Esophagus (tissue), 2 donors: ENCODE results near the gene PAPSS2. TPM values are rescaled to one million over a fixed set of nuclear protein-coding genes. Genes with fewer than 3 reads are reported as not detected.
"Not testable (repeated sequence)": the region's sequence is repeated elsewhere in the genome, so short reads cannot be mapped to it uniquely, and the experiment has no call there.

Source experiments
- H3K27ac ChIP-seq, 2 donors: one replicate each; pipeline ENCODE4 v1.5.1; 2013; ENCODE audit warnings: low read depth in 2 of 2, mild to moderate bottlenecking in 2 of 2, inconsistent platforms in 1 of 2, low read length in 1 of 2, moderate library complexity in 1 of 2
- H3K27me3 ChIP-seq, 2 donors: one replicate each; pipeline ENCODE4 v1.6.1; 2013; ENCODE audit warnings: low read length in 2 of 2, control low read depth in 1 of 2, mild to moderate bottlenecking in 1 of 2; ENCODE audit not compliant: insufficient read depth in 2 of 2, control insufficient read depth in 1 of 2
- H3K36me3 ChIP-seq, 2 donors: one replicate each; pipeline ENCODE4 v1.6.1; 2013; ENCODE audit warnings: low read length in 1 of 2; ENCODE audit not compliant: control insufficient read depth in 2 of 2, insufficient read depth in 2 of 2
- H3K4me1 ChIP-seq, 2 donors: one replicate each; pipeline ENCODE4 v1.6.1; 2013; ENCODE audit warnings: low read length in 1 of 2; ENCODE audit not compliant: control insufficient read depth in 2 of 2, insufficient read depth in 2 of 2
- H3K4me3 ChIP-seq, 2 donors: one replicate each; pipeline ENCODE4 v1.5.1; 2013; ENCODE audit warnings: low read length in 2 of 2, mild to moderate bottlenecking in 2 of 2, low read depth in 1 of 2, moderate library complexity in 1 of 2
- H3K9me3 ChIP-seq, 2 donors: one replicate each; pipeline ENCODE4 v1.6.1; 2013; ENCODE audit warnings: mild to moderate bottlenecking in 2 of 2, low read depth in 1 of 2, low read length in 1 of 2, moderate library complexity in 1 of 2; ENCODE audit not compliant: control insufficient read depth in 2 of 2, insufficient read depth in 1 of 2
- WGBS, 2 donors: extraction: QIAGEN DNeasy Blood & Tissue Kit; methylation state at CpG; one replicate each; pipeline ENCODE4 v1.1.7; 2013; 5-methylcytosine and 5-hydroxymethylcytosine counted together
- polyA plus RNA-seq, 2 donors: library from polyadenylated mRNA; stranded (reverse); fragments of 200-250 nt; gene quantifications; one replicate each; pipeline ENCODE4 v1.2.3, GENCODE V29; 2013
- donor health status: healthy with polysubstance abuse.
- donor health status: Bipolar disorder and iron deficiency.

PAPSS2 gene
- polyA plus RNA-seq = 1 to 10 TPM; 1.3 to 1.7 TPM

DNA sequence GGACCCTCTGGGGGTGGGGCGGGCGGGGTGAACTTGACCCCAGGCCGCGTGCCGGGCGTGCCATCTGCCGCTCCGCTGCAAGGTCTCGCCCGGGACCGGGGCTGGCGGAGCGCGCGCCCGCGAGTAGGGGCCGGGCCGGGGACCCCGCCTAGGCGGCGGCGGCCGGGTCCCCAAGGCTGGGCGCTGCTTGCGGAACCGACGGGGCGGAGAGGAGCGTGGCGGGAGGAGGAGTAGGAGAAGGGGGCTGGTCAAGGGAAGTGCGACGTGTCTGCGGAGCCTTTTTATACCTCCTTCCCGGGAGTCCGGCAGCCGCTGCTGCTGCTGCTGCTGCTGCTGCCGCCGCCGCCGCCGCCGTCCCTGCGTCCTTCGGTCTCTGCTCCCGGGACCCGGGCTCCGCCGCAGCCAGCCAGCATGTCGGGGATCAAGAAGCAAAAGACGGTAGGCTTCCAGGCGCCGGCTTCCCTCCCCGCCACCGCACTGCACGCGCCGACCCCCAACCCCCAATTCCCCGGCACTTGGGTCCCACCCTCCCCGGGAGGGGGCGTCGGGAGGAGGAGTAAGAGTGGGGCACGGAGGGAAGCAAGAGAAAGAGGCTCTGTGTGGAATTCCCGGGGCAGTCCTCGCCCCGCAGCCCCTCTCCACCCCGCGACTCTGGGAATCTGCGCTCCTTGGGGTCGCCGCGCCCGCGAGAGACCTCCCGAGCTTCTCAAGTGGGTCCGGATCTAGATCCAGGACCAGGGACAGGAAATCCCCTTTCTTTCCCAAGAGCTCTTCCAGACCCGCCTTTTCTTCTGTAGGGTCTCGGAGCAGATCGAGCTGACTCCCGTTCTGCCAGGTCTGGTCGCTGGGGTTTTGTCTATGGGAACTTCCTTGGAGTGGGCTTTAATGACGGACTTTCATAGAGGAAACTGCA lies at the start of gene PAPSS2:
Gene PAPSS2, plus strand, starts transcription at position 308 of the 913 bp plus-strand sequence. Its CDS starts 104 bp downstream, at position 412.
- H3K36me3 ChIP-seq = no peaks in the 10 kb centered on the region
- 1 to 2% methylated on average over 72 to 82 of the region's 82 CpGs for WGBS, 2 donors
- peak within 1 kb of the TSS; percentile 28 to 43 for H3K27ac ChIP-seq
- H3K9me3 ChIP-seq = no peaks in the 10 kb centered on the region
- no peaks in the 10 kb centered on the region for H3K27me3 ChIP-seq
- peak within 1 kb of the TSS; percentile 59 to 69 for H3K4me3 ChIP-seq
- H3K4me1 ChIP-seq = peaks cover 0 to 3% of the 10 kb centered on the region in 2 donors

DNA sequence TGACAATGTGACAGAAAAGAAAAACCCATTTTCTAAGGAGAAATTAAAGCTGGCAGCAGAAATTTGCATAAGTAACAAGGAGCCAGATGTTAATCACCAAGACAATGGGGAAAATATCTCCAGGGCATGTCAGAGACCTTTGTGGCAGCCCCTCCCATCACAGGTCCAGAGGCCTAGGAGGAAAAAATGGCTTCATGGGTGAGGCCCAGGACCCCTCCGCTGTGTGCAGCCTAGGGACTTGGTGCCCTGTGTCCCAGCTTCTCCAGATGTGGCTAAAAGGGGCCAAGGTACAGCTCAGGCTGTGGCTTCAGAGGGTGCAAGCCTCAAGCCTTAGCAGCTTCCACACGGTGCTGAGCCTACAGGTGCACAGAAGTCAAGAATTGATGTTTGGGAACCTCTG lies 48.3 kb upstream of the PAPSS2 start:
- H3K4me3 ChIP-seq, H3K4me1 ChIP-seq, H3K27me3 ChIP-seq, H3K9me3 ChIP-seq, H3K27ac ChIP-seq, H3K36me3 ChIP-seq: not testable (repeated sequence)
- 97 to 98% methylated on average over 2 of the region's 2 CpGs for WGBS, 2 donors

DNA sequence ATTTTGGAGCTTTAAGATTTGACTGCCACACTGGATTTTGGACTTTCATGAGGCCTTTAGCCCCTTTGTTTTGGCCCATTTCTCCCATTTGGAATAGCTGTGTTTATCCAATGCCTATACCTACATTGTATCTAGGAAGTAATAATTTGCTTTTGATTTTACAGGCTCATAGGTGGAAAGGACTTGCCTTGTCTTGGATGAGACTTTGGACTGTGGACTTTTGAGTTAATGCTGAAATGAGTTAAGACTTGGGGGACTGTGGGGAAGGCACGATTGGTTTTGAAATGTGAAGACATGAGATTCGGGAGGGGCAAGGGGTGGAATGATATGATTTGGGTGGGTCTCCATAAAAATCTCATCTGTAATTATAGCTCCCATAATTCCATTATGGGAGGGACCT lies 47.6 kb upstream of the PAPSS2 start:
- Histone ChIP-seq H3K27ac (no peak overlapping the region), H3K9me3 (peaks cover 0 to 5% of the 10 kb centered on the region in 2 donors), H3K36me3 (no peaks in the 10 kb centered on the region), H3K4me3 (no peak overlapping the region), H3K4me1 (no peaks in the 10 kb centered on the region), H3K27me3 (no peaks in the 10 kb centered on the region)
- 54 to 93% methylated on average over 2 of the region's 2 CpGs for WGBS, 2 donors

DNA sequence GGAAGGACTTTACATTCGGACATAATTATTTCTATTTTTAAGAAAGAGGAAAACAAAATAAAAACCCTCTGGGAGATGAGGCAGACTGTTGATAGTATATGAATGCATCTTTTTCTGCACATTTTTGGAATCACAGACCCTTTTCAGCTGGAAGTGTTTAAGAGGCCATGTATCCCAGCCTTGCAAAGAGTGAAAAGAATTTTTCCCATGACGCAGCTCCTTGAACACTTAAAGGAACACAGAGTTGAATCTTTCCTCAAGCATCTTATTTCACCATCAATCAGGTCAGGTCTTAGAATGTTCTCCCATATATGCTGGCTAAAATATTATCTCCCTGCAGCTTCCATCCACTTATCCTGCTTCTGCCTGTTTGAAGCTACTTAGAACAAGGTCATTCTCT lies 45.9 kb upstream of the PAPSS2 start:
- no peaks in the 10 kb centered on the region for H3K27me3 ChIP-seq
- no peak overlapping the region for H3K27ac ChIP-seq
- no peaks in the 10 kb centered on the region for H3K36me3 ChIP-seq
- no peaks in the 10 kb centered on the region for H3K4me1 ChIP-seq
- H3K9me3 ChIP-seq = peaks cover 0 to 5% of the 10 kb centered on the region in 2 donors
- WGBS, 2 donors = 85 to 90% methylated on average over 2 of the region's 2 CpGs
- H3K4me3 ChIP-seq = no peak overlapping the region

DNA sequence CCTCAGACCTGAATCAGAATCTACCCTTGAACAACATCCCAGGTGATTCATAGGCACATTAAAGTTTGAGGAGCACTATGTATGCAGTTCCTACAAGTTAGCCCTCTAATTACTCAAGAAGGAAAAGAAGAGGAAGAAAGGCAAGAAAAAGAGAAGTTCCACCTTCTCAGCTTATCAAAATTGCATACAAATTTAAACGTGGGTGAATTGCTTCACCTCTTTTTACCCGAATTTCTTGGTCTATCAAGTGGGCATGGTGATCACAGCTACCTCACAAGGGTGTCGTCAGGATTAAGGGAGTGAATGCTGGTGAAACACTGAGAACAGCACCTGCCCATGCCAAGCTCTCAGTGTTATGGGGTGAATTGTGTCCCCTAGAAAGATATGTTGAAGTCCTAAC lies 43.8 kb upstream of the PAPSS2 start:
- no peak overlapping the region for H3K4me3 ChIP-seq
- H3K9me3 ChIP-seq = peaks cover 0 to 5% of the 10 kb centered on the region in 2 donors
- H3K27ac ChIP-seq = no peak overlapping the region
- H3K4me1 ChIP-seq = no peaks in the 10 kb centered on the region
- H3K27me3 ChIP-seq = no peaks in the 10 kb centered on the region
- whole genome bisulfite sequencing, 2 donors = 64 to 69% methylated on average over 3 of the region's 3 CpGs
- H3K36me3 ChIP-seq = no peaks in the 10 kb centered on the region

DNA sequence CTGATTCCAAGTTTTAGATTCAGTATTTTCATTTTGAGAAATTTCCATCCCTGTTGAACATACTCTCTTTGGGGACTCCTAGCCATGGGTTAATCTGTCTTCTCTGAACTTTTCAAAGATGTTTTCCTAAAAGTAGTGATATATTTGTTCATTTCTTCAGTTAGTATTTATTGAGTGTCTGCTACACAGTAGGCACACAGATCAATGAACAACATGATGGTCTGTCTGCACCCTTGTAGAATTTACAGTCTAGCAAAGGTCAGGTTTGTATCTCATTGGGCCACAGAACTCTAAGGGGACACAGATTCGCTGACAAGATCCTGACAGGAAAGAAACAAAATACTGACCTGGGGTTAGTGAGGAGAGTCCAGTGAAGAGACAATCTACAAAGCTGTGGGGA lies 42.2 kb upstream of the PAPSS2 start:
- H3K36me3 ChIP-seq = no peaks in the 10 kb centered on the region
- 83 to 96% methylated on average over 1 of the region's 1 CpG for WGBS, 2 donors
- no peak overlapping the region for H3K27ac ChIP-seq
- H3K4me1 ChIP-seq = peaks cover under 1% of the 10 kb centered on the region in 2 donors
- no peaks in the 10 kb centered on the region for H3K9me3 ChIP-seq
- no peak overlapping the region for H3K4me3 ChIP-seq
- no peaks in the 10 kb centered on the region for H3K27me3 ChIP-seq

DNA sequence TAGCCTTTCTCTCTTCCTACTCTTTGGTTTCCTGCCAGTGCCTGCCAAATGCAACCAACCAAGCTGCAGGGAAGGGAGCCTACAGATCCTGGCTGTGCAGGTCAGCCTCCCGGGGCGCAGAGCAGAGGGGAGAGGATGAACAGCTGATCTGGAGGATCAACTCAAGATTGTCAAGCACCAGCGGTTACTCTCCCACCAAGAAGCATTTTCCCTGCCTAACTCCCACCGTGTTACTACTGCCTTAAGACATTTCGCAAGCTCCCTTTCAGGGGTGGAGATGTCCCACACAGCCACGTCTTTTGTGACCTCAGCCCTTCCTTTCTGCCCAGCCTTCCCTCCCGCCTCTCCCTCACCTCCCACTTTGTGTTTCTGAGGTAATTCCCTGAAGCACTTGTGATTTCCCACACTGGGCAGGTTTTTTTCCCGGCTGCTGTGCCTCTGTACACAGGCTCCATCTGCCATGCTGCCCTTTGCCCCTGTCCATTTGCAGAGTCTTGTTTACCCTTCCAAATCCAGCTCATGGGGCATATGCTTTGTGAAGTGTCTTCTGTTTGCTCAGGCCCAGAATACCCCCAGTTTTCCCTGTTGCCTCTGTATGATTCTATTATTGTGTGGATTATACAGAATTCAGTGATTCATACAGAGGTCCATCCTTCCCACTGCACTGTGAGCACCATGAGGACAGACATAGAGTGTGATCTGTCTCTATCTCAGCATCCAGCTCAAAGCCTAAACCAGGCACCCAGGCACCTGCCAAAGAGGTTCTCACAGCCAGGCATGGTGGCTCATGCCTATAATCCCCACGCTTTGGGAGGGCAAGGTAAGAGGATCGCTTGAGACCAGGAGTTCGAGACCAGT lies 40.9 kb upstream of the PAPSS2 start:
- Histone ChIP-seq H3K27ac (no peak overlapping the region), H3K4me1 (peaks cover 4% of the 10 kb centered on the region in 2 donors), H3K4me3 (no peak overlapping the region), H3K36me3 (no peaks in the 10 kb centered on the region), H3K27me3 (no peaks in the 10 kb centered on the region), H3K9me3 (no peaks in the 10 kb centered on the region)
- WGBS, 2 donors = 62 to 67% methylated on average over 11 of the region's 11 CpGs

DNA sequence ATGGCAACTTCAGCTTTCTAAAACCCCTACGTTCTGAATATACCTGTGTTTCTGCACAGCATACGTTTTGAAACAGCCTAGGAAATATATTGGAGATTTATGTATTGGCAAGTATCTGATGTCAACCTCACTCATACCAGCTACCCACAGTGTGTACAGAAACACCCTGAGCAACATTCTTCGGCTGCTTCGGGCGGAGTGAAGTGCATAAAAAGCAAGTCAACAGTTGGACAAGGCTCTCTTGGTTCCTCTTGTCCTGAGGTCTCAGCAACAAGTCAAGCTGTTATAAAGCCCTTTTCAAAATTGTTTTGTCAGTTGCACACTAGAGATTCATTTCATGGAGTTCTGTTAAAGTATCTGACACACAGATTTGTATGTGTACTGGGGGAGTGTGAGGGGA lies 40.0 kb upstream of the PAPSS2 start:
- H3K4me1 ChIP-seq = peaks cover 4% of the 10 kb centered on the region in 2 donors
- H3K27me3 ChIP-seq = no peaks in the 10 kb centered on the region
- WGBS, 2 donors = 73 to 84% methylated on average over 5 of the region's 5 CpGs
- no peak overlapping the region for H3K4me3 ChIP-seq
- H3K27ac ChIP-seq = no peak overlapping the region
- no peaks in the 10 kb centered on the region for H3K9me3 ChIP-seq
- no peaks in the 10 kb centered on the region for H3K36me3 ChIP-seq

DNA sequence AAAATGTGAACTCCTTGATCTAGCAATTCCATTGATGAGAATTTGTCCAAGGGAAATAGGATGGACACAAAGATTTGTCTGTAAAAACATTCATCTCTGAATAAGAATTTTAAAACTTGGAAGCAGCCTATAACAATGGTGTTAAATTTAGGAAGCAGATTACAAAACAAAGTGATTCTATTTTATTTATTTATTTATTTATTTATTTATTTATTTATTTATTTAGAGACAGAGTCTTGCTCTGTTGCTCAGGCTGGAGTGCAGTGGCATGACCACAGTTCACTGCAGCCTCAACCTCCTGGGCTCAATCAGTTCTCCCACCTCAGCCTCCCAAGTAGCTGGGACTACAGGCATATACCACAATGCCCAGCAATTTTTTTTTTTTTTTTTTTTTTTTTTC lies 38.2 kb upstream of the PAPSS2 start:
- not testable (repeated sequence) for H3K9me3 ChIP-seq, H3K27ac ChIP-seq, H3K4me3 ChIP-seq, H3K27me3 ChIP-seq, H3K4me1 ChIP-seq, H3K36me3 ChIP-seq
